ENCODE results near the gene TAF1A.

Gene TAF1A

GRCh38 chr1:222589462-222590302 is at the start of gene TAF1A:
TSS of gene TAF1A (minus strand) at chr1:222589933.
- H3K27ac ChIP-seq (ENCODE audit: low read length), result peak within 1 kb of the TSS; percentile 94
- H3K4me3 ChIP-seq (ENCODE audit: low read depth in 1 of 2, low read length in 2 of 2), result peak within 1 kb of the TSS; percentile 82 to 98
- H3K27me3 ChIP-seq (ENCODE audit: low read depth, low read length), result no peaks in the 10 kb centered on the region
- peaks cover 6 to 22% of the 10 kb centered on the region in 2 donors for H3K4me1 ChIP-seq (ENCODE audit: control insufficient read depth in 1 of 2, insufficient read depth in 2 of 2, low read length in 2 of 2)
- H3K36me3 ChIP-seq (ENCODE audit: control insufficient read depth in 1 of 2, insufficient read depth in 2 of 2, low read length in 2 of 2), result peaks cover 0 to 6% of the 10 kb centered on the region in 2 donors
- no peaks in the 10 kb centered on the region for H3K9me3 ChIP-seq (ENCODE audit: control insufficient read depth in 1 of 2, low read length in 2 of 2)

GRCh38 chr1:222634180-222635013 is 44.7 kb upstream of the TAF1A start:
- no peaks in the 10 kb centered on the region for H3K4me1 ChIP-seq (ENCODE audit: control insufficient read depth in 1 of 2, insufficient read depth in 2 of 2, low read length in 2 of 2)
- no peaks in the 10 kb centered on the region for H3K27me3 ChIP-seq (ENCODE audit: low read depth, low read length)
- H3K36me3 ChIP-seq (ENCODE audit: control insufficient read depth in 1 of 2, insufficient read depth in 2 of 2, low read length in 2 of 2), result peaks cover 27 to 34% of the 10 kb centered on the region in 2 donors
- no peaks in the 10 kb centered on the region for H3K9me3 ChIP-seq (ENCODE audit: control insufficient read depth in 1 of 2, low read length in 2 of 2)
- no peak overlapping the region for H3K4me3 ChIP-seq (ENCODE audit: low read depth in 1 of 2, low read length in 2 of 2)
- H3K27ac ChIP-seq (ENCODE audit: low read length), result no peak overlapping the region

- no peak overlapping the region for H3K27ac ChIP-seq (ENCODE audit: low read length)
These were observed 43.0 kb upstream of the TAF1A start for GRCh38 chr1:222632749-222633148.

GRCh38 chr1:222631611-222632208 is 42.0 kb upstream of the TAF1A start:
- Histone ChIP-seq H3K9me3 (ENCODE audit: control insufficient read depth in 1 of 2, low read length in 2 of 2) (no peaks in the 10 kb centered on the region), H3K4me3 (ENCODE audit: low read depth in 1 of 2, low read length in 2 of 2) (no peak overlapping the region), H3K36me3 (ENCODE audit: control insufficient read depth in 1 of 2, insufficient read depth in 2 of 2, low read length in 2 of 2) (peaks cover 42 to 60% of the 10 kb centered on the region in 2 donors), H3K4me1 (ENCODE audit: control insufficient read depth in 1 of 2, insufficient read depth in 2 of 2, low read length in 2 of 2) (no peaks in the 10 kb centered on the region), H3K27me3 (ENCODE audit: low read depth, low read length) (no peaks in the 10 kb centered on the region), H3K27ac (ENCODE audit: low read length) (no peak overlapping the region)

More at GRCh38 chr1:222632749-222633148, 43.0 kb upstream of the TAF1A start:
- Histone ChIP-seq H3K36me3 (ENCODE audit: control insufficient read depth in 1 of 2, insufficient read depth in 2 of 2, low read length in 2 of 2) (peaks cover 37 to 50% of the 10 kb centered on the region in 2 donors), H3K9me3 (ENCODE audit: control insufficient read depth in 1 of 2, low read length in 2 of 2) (no peaks in the 10 kb centered on the region), H3K4me3 (ENCODE audit: low read depth in 1 of 2, low read length in 2 of 2) (no peak overlapping the region), H3K27me3 (ENCODE audit: low read depth, low read length) (no peaks in the 10 kb centered on the region), H3K4me1 (ENCODE audit: control insufficient read depth in 1 of 2, insufficient read depth in 2 of 2, low read length in 2 of 2) (no peaks in the 10 kb centered on the region)

GRCh38 chr1:222629921-222630535 is 40.3 kb upstream of the TAF1A start:
- H3K4me1 ChIP-seq (ENCODE audit: control insufficient read depth in 1 of 2, insufficient read depth in 2 of 2, low read length in 2 of 2), result no peaks in the 10 kb centered on the region
- no peaks in the 10 kb centered on the region for H3K27me3 ChIP-seq (ENCODE audit: low read depth, low read length)
- no peak overlapping the region for H3K4me3 ChIP-seq (ENCODE audit: low read depth in 1 of 2, low read length in 2 of 2)
- H3K36me3 ChIP-seq (ENCODE audit: control insufficient read depth in 1 of 2, insufficient read depth in 2 of 2, low read length in 2 of 2), result peaks cover 49 to 69% of the 10 kb centered on the region in 2 donors
- H3K9me3 ChIP-seq (ENCODE audit: control insufficient read depth in 1 of 2, low read length in 2 of 2), result no peaks in the 10 kb centered on the region
- no peak overlapping the region for H3K27ac ChIP-seq (ENCODE audit: low read length)

GRCh38 chr1:222627232-222627631 is 37.5 kb upstream of the TAF1A start:
- Histone ChIP-seq H3K4me1 (ENCODE audit: control insufficient read depth in 1 of 2, insufficient read depth in 2 of 2, low read length in 2 of 2) (no peaks in the 10 kb centered on the region), H3K27me3 (ENCODE audit: low read depth, low read length) (no peaks in the 10 kb centered on the region), H3K36me3 (ENCODE audit: control insufficient read depth in 1 of 2, insufficient read depth in 2 of 2, low read length in 2 of 2) (peaks cover 51 to 56% of the 10 kb centered on the region in 2 donors), H3K27ac (ENCODE audit: low read length) (no peak overlapping the region), H3K4me3 (ENCODE audit: low read depth in 1 of 2, low read length in 2 of 2) (no peak overlapping the region), H3K9me3 (ENCODE audit: control insufficient read depth in 1 of 2, low read length in 2 of 2) (no peaks in the 10 kb centered on the region)

GRCh38 chr1:222624214-222624613 is 34.5 kb upstream of the TAF1A start:
- Histone ChIP-seq H3K27ac (ENCODE audit: low read length) (no peak overlapping the region), H3K36me3 (ENCODE audit: control insufficient read depth in 1 of 2, insufficient read depth in 2 of 2, low read length in 2 of 2) (peaks cover 37 to 43% of the 10 kb centered on the region in 2 donors), H3K4me1 (ENCODE audit: control insufficient read depth in 1 of 2, insufficient read depth in 2 of 2, low read length in 2 of 2) (peaks cover 0 to 8% of the 10 kb centered on the region in 2 donors), H3K4me3 (ENCODE audit: low read depth in 1 of 2, low read length in 2 of 2) (no peak overlapping the region), H3K9me3 (ENCODE audit: control insufficient read depth in 1 of 2, low read length in 2 of 2) (no peaks in the 10 kb centered on the region), H3K27me3 (ENCODE audit: low read depth, low read length) (no peaks in the 10 kb centered on the region)

GRCh38 chr1:222623458-222623857 is 33.7 kb upstream of the TAF1A start:
- Histone ChIP-seq H3K27ac (ENCODE audit: low read length) (no peak overlapping the region), H3K4me1 (ENCODE audit: control insufficient read depth in 1 of 2, insufficient read depth in 2 of 2, low read length in 2 of 2) (peaks cover 0 to 14% of the 10 kb centered on the region in 2 donors), H3K27me3 (ENCODE audit: low read depth, low read length) (no peaks in the 10 kb centered on the region), H3K36me3 (ENCODE audit: control insufficient read depth in 1 of 2, insufficient read depth in 2 of 2, low read length in 2 of 2) (peaks cover 33 to 35% of the 10 kb centered on the region in 2 donors), H3K9me3 (ENCODE audit: control insufficient read depth in 1 of 2, low read length in 2 of 2) (no peaks in the 10 kb centered on the region), H3K4me3 (ENCODE audit: low read depth in 1 of 2, low read length in 2 of 2) (no peak overlapping the region)

- Histone ChIP-seq H3K9me3 (ENCODE audit: control insufficient read depth in 1 of 2, low read length in 2 of 2) (no peaks in the 10 kb centered on the region), H3K27ac (ENCODE audit: low read length) (no peak overlapping the region), H3K36me3 (ENCODE audit: control insufficient read depth in 1 of 2, insufficient read depth in 2 of 2, low read length in 2 of 2) (peaks cover 27 to 29% of the 10 kb centered on the region in 2 donors), H3K27me3 (ENCODE audit: low read depth, low read length) (no peaks in the 10 kb centered on the region), H3K4me3 (ENCODE audit: low read depth in 1 of 2, low read length in 2 of 2) (no peak overlapping the region), H3K4me1 (ENCODE audit: control insufficient read depth in 1 of 2, insufficient read depth in 2 of 2, low read length in 2 of 2) (peaks cover 0 to 14% of the 10 kb centered on the region in 2 donors)
These were observed 33.0 kb upstream of the TAF1A start for GRCh38 chr1:222622765-222623164.

GRCh38 chr1:222620566-222620965 is 30.8 kb upstream of the TAF1A start:
- Histone ChIP-seq H3K4me3 (ENCODE audit: low read depth in 1 of 2, low read length in 2 of 2) (no peak overlapping the region), H3K9me3 (ENCODE audit: control insufficient read depth in 1 of 2, low read length in 2 of 2) (no peaks in the 10 kb centered on the region), H3K36me3 (ENCODE audit: control insufficient read depth in 1 of 2, insufficient read depth in 2 of 2, low read length in 2 of 2) (peaks cover 9 to 14% of the 10 kb centered on the region in 2 donors), H3K27me3 (ENCODE audit: low read depth, low read length) (no peaks in the 10 kb centered on the region), H3K27ac (ENCODE audit: low read length) (no peak overlapping the region), H3K4me1 (ENCODE audit: control insufficient read depth in 1 of 2, insufficient read depth in 2 of 2, low read length in 2 of 2) (peaks cover 0 to 21% of the 10 kb centered on the region in 2 donors)
